Right lobe of liver (tissue), 6 donors: ENCODE measurements around the gene CCND2. TPM values are rescaled to one million over a fixed set of nuclear protein-coding genes. Genes with fewer than 3 reads are reported as not detected.

Experiments
- ATAC-seq, 4 donors: fragments of 200-7000 bp; cut with Tn5 transposase; one replicate each; pipeline ENCODE4 v1.9.1; 2020; ENCODE audit warnings: mild to moderate bottlenecking in 4 of 4, moderate library complexity in 4 of 4
- DNase-seq, 3 donors: peaks; one replicate each; pipeline ENCODE4 v3.0.0-alpha.2; 2020
- H3K27ac ChIP-seq, 3 donors: fragments of 200-600 bp; one replicate each; pipeline ENCODE4 v1.8.0; 2022
- H3K27me3 ChIP-seq, 2 donors: fragments of 200-600 bp; one replicate each; pipeline ENCODE4 v1.8.0; 2022
- H3K36me3 ChIP-seq, 4 donors: fragments of 200-600 bp; sonication (generic) in 1 of 4; one replicate each; pipeline versions ENCODE4 v1.5.1 to v1.8.0; 2017 to 2022; ENCODE audit warnings: control low read depth in 1 of 4
- H3K4me1 ChIP-seq, 4 donors: fragments of 200-600 bp; sonication (generic) in 1 of 4; one replicate each; pipeline versions ENCODE4 v1.5.1 to v1.8.0; 2017 to 2022; ENCODE audit warnings: control low read depth in 1 of 4
- H3K4me3 ChIP-seq, 3 donors: fragments of 200-600 bp; one replicate each; pipeline ENCODE4 v1.8.0; 2022
- H3K9me3 ChIP-seq, 4 donors: fragments of 200-600 bp; sonication (generic) in 1 of 4; one replicate each; pipeline versions ENCODE4 v1.5.1 to v1.8.0; 2017 to 2022; ENCODE audit warnings: control low read depth in 1 of 4
- CTCF ChIP-seq, 4 donors: fragments of 200-600 bp in 3 of 4; fragments of 450-650 bp in 1 of 4; IDR thresholded peaks; one replicate each; pipeline versions ENCODE4 v1.5.1 to v1.8.0; 2016 to 2022; ENCODE audit warnings: antibody characterized with exemption in 4 of 4, mild to moderate bottlenecking in 2 of 4
- POLR2A ChIP-seq: fragments of 450-650 bp; IDR thresholded peaks from one replicate; pipeline ENCODE4 v1.6.1; 2017; ENCODE audit warnings: antibody characterized with exemption, mild to moderate bottlenecking
- WGBS: methylation state at CpG from one replicate; pipeline ENCODE4 v1.1.6; 2018; ENCODE audit warnings: low coverage, low lambda C conversion rate; ENCODE audit not compliant: insufficient coverage; ENCODE audit errors: missing lambda C conversion rate; 5-methylcytosine and 5-hydroxymethylcytosine counted together
- intact Hi-C, 2 donors: fragments of 100-400 bp; cut with DNase I; formaldehyde crosslinking; loops; one replicate each; pipeline versions ENCODE4 v1.11.2 to v1.14.1; 2022
- total RNA-seq, 6 experiments: library from RNA; depleted of rRNA in 2 of 6; stranded (reverse); fragments of >200 nt in 2 of 6; fragmentation: NEBNext Ultra II Directional in 3 of 6; extraction: Animal tissue kit (Norgen Biotek cat#: 25700) in 3 of 6; gene quantifications; one replicate each; pipeline versions ENCODE4 v1.1.0 to v1.2.4, GENCODE V29; 2016 to 2023
- donor health status: DM: no; HTN: yes; CAD: no.
- donor health status: DM: no; HTN: no; CAD: no.
- donor health status: DM: no; HTN: no; CAD: no.
- donor health status: DM: no; HTN: yes; CAD: no.
- donor health status: DM: no; HTN: yes; CAD: no.

The CCND2 gene
- total RNA-seq, 6 experiments from 2014 or later = 1.1 to 6.2 (median 1.5) TPM

GRCh38 chr12:4293299-4293965 lies 19.9 kb downstream of the CCND2 start:
- Histone ChIP-seq H3K4me3 (no peak overlapping the region), H3K9me3 (no peaks in the 10 kb centered on the region), H3K36me3 (no peaks in the 10 kb centered on the region), H3K27ac (no peak overlapping the region), H3K4me1 (no peaks in the 10 kb centered on the region), H3K27me3 (no peaks in the 10 kb centered on the region)
- DNase-seq (no peak), ATAC-seq (no peak)
- WGBS = 64% methylated on average over 9 of the region's 14 CpGs
- TF ChIP-seq CTCF (IDR thresholded peaks at IDR 0.05) (no peak), POLR2A (no peak)
- intact Hi-C loops = no loop called here

- ATAC-seq (no peak), DNase-seq (no peak)
- TF ChIP-seq CTCF (IDR thresholded peaks at IDR 0.05) (no peak), POLR2A (no peak)
- Histone ChIP-seq H3K27me3 (no peaks in the 10 kb centered on the region), H3K27ac (no peak overlapping the region), H3K4me1 (no peaks in the 10 kb centered on the region), H3K36me3 (no peaks in the 10 kb centered on the region), H3K4me3 (no peak overlapping the region), H3K9me3 (no peaks in the 10 kb centered on the region)
- 54% methylated on average over 11 of the region's 16 CpGs for WGBS
- intact Hi-C loops = no loop called here
Measured at GRCh38 chr12:4293966-4294505, 20.5 kb downstream of the CCND2 start.

GRCh38 chr12:4296751-4297150 lies 23.2 kb downstream of the CCND2 start:
- Histone ChIP-seq H3K9me3 (no peaks in the 10 kb centered on the region), H3K4me1 (no peaks in the 10 kb centered on the region), H3K27ac (no peak overlapping the region), H3K4me3 (no peak overlapping the region), H3K36me3 (no peaks in the 10 kb centered on the region), H3K27me3 (no peaks in the 10 kb centered on the region)
- no peak for DNase-seq
- no peak for TF ChIP-seq CTCF (IDR thresholded peaks at IDR 0.05)
- no peak for TF ChIP-seq POLR2A
- no peak for ATAC-seq
- whole genome bisulfite sequencing = 63% methylated on average over 5 of the region's 6 CpGs
- intact Hi-C loops = no loop called here

DNA sequence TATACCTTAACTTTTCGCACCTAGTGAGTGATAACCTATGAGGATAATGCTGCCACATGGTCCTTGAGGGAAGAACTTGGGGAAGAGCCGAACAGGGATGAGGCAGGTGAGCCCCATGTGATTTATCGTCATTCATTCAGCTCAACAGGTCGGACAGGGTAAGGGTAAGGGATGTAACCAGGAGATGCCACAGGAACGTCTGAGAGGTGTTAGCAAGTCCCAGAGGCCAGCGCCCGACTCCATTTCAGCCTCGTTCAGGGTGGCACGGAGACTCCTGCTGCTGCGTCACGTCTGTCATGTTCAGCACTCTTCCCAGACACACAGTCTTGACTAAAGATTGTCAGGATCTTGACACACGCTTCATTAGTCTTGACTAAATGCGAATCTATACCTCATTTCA lies 24.1 kb downstream of the CCND2 start:
- Histone ChIP-seq H3K27me3 (no peaks in the 10 kb centered on the region), H3K4me1 (no peaks in the 10 kb centered on the region), H3K4me3 (no peak overlapping the region), H3K9me3 (no peaks in the 10 kb centered on the region), H3K27ac (no peak overlapping the region), H3K36me3 (no peaks in the 10 kb centered on the region)
- DNase-seq = no peak
- no peak for ATAC-seq
- no peak for TF ChIP-seq POLR2A
- TF ChIP-seq CTCF (IDR thresholded peaks at IDR 0.05) = no peak
- intact Hi-C loops = no loop called here
- WGBS = 60% methylated on average over 7 of the region's 13 CpGs
